GM10266 (cell line): Measurements from ENCODE around the gene PFKP.
"Not testable (repeated sequence)": the region's sequence is repeated elsewhere in the genome, so short reads cannot be mapped to it uniquely, and the experiment has no call there.

ENCODE experiments used
- DNase-seq: peaks from one replicate; pipeline ENCODE4 v3.0.0; 2012; ENCODE audit errors: extremely low spot score
- CTCF ChIP-seq: IDR thresholded peaks from 2 replicates; pipeline ENCODE4 v1.5.1; 2012; ENCODE audit warnings: mild to moderate bottlenecking, low read depth; ENCODE audit not compliant: control insufficient read depth, insufficient read depth; ENCODE audit errors: missing control alignments

Gene PFKP

GRCh38 chr10:3104251-3104918 lies 37.0 kb downstream of the PFKP start:
- DNase-seq, result no peak
- TF ChIP-seq CTCF, result no peak

DNA sequence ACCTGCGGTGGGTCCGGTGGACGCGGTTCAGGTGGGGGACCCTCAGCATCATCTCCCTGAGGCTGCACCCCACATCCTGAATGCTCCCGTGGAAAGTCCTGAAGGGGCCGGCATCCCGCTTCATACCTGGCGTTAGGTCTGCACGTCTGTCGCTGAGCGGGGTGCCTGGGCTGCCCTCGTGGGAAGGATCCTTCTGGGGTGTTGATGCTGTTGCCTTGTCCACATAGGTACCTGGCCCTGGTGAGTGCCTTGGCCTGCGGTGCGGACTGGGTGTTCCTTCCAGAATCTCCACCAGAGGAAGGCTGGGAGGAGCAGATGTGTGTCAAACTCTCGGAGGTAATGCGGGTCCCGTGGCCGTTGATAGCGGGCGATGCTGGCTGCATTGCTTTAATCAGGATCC lies 37.8 kb downstream of the PFKP start:
- no peak for TF ChIP-seq CTCF
- DNase-seq, result no peak

DNA sequence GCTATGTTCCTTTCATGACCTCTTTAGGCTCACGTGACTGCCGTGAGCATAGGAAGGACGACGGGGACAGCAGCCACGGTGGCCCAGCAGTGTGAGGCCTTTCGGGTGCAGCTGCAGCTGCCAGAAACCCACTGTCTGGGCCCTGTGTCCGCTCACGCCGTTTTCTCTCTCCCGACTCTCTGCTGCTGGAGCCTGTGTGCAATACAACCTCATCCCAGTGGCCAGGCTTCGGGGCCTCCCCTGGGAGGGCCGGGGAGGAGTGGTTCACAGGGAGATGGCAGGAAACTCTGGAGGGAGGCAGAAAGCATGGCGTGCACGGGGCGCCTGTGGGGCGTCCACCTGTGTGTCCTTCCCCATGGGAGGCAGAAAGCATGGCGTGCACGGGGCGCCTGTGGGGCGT lies 38.6 kb downstream of the PFKP start:
- DNase-seq, result no peak
- TF ChIP-seq CTCF, result no peak

DNA sequence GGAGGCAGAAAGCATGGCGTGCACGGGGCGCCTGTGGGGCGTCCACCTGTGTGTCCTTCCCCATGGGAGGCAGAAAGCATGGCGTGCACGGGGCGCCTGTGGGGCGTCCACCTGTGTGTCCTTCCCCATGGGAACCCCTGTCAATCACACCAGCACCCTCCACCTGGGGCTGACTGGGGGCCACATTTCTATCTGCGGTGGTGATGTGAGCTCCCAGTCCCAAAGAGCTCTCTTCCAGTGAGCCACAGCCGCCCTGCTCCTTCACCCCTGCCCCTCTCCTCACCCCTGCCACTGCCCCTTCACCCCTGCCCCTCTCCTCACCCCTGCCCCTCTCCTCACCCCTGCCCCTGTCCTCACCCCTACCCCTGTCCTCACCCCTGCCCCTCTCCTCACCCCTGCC lies 39.0 kb downstream of the PFKP start:
- DNase-seq, result not testable (repeated sequence)

DNA sequence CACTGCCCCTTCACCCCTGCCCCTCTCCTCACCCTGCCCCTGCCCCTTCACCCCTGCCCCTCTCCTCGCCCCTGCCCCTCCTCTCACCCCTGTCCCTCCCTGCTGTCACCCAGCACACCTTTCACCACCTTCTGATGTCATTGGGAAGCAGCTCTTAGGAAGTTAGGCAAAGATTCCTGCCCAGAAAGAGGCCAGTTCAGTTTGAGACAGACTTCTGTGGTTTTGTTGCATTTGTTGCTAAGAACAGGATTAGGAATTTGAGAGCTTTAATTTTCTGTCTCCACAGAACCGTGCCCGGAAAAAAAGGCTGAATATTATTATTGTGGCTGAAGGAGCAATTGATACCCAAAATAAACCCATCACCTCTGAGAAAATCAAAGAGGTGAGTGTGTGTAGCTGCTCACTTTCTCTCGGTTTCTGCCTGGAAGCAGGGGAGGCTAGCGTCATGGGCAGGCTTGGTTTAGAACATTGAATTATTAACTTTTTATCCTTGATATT lies 39.6 kb downstream of the PFKP start:
- DNase-seq, result no peak
- no peak for TF ChIP-seq CTCF

GRCh38 chr10:3107426-3107961 lies 40.1 kb downstream of the PFKP start:
- no peak for DNase-seq
- TF ChIP-seq CTCF, result no peak

DNA sequence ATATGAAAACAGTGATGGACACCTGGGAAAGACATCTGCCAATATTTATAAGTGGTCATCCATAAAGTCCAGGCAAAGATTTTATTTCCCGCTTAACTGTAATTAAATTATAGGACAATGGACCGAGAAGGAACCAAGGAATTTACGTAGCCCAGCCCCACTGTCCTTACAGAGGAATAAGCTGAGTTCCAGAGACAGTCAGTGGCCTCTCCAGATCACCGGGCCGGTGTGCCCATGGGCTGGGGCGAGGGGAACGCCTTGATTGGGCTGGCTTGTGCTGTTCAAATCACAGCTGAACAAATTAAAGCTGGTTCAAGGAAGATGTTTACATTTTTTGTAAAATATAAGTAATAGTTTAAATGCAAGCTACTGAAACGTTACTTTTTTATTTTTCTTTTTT lies 40.7 kb downstream of the PFKP start:
- no peak for DNase-seq
- TF ChIP-seq CTCF, result no peak

GRCh38 chr10:3108575-3109105 lies 41.3 kb downstream of the PFKP start:
- no peak for TF ChIP-seq CTCF

More at GRCh38 chr10:3108575-3109105, 41.3 kb downstream of the PFKP start:
- no peak for DNase-seq
